ENCODE data around the gene ZACN.
"Not testable (repeated sequence)": the region's sequence is repeated elsewhere in the genome, so short reads cannot be mapped to it uniquely, and the experiment has no call there.

ZACN gene

GRCh38 chr17:76054112-76054476 lies 24.9 kb upstream of the ZACN start:
- DNase-seq (ENCODE audit: low read depth in 2 of 2): no peak

GRCh38 chr17:76056882-76057281 lies 22.1 kb upstream of the ZACN start:
- no peak for DNase-seq (ENCODE audit: low read depth in 2 of 2)

DNA sequence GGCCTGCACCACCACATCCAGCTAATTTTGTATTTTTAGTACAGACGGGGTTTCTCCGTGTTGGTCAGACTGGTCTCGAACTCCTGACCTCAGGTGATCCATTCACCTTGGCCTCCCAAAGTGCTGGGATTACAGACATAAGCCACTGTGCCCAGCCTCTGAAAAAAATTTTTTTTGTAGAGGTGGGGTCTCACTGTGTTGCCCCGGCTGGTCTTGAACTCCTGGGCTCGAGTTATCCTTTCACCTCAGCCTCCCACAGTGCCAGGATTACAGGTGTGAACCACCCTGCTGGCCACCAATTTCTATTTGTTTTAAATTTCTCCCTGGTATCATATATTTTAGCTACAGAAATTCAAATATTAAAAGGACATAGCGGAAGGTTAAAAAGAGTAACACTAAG lies 20.7 kb upstream of the ZACN start:
- not testable (repeated sequence) for DNase-seq (ENCODE audit: low read depth in 2 of 2)

GRCh38 chr17:76063875-76064546 lies 15.0 kb upstream of the ZACN start:
- DNase-seq (ENCODE audit: low read depth in 2 of 2): peak in 1 of 2 donors; percentile 59

DNA sequence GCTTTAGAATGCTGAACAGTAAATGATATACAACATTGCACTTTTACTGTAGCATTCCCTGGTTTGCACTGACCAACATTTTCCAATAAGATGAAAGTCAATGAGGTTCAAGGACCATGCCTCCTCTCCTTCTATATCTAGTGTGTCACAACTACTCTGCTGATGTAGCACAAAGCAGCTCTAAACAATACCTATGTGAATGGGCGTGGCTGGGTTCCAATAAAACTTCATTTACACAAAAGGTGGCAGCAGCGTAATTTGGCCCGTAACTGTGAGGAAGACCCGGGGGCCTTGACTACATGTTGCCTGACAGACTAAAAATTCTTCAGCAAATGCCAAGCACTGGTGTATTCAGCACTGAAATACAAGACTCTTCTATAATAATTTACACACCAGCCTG lies 13.2 kb upstream of the ZACN start:
- no peak for DNase-seq (ENCODE audit: low read depth in 2 of 2)

- no peak for DNase-seq (ENCODE audit: low read depth in 2 of 2)
Measured at GRCh38 chr17:76071531-76072147, 7.3 kb upstream of the ZACN start.

- peak; percentile 70 to 81 for DNase-seq (ENCODE audit: low read depth in 2 of 2)
Measured at GRCh38 chr17:76072148-76072858, 6.7 kb upstream of the ZACN start, which contains the start of gene SRP68. TSS of gene SRP68 (minus strand) at chr17:76072517. CDS start at chr17:76072491, 26 bp downstream.

- DNase-seq (ENCODE audit: low read depth in 2 of 2): no peak
Measured at GRCh38 chr17:76074390-76075363, 4.3 kb upstream of the ZACN start, which contains the start of gene GALR2. TSS of gene GALR2 (plus strand) at chr17:76074781. CDS start at chr17:76074884, 103 bp downstream.

DNA sequence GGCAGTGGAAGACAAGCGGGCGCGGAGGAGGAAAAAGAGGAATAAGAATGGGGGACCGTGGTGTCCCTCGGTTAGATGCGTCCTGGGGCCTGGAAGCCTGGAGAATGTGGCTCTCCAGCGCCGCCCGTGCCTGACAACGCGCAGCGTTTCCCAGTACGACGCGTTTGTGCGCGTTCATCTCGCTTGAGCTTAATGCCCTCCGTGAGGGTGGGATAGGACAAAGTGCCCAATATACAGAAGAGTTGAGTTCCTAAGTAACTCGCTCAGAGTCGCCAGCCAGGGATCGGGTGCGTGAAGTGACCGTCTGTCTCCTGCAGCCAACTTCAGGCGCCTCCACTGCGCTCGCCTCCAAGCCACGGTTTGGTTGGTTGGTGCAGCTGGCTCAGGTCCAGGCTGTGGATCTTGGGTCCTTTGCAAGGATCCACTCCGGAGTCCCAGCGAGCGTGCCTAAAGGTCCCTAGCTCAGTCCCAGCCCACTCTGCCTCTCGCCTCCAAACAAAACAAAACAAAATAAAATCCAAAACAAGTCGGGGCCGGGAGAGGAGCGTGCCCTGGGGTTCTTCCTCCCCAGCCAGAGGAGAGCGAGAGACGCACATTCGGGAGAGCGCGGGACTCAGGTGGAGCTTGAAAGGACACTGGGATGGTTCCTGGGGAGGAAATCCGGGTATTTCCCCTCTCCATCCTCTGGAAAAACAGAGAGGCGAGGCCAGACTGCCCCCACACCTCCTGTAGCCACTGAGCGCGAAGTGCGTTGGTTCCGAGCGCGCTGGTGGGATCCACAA lies 3.4 kb upstream of the ZACN start:
- DNase-seq (ENCODE audit: low read depth in 2 of 2): no peak

DNA sequence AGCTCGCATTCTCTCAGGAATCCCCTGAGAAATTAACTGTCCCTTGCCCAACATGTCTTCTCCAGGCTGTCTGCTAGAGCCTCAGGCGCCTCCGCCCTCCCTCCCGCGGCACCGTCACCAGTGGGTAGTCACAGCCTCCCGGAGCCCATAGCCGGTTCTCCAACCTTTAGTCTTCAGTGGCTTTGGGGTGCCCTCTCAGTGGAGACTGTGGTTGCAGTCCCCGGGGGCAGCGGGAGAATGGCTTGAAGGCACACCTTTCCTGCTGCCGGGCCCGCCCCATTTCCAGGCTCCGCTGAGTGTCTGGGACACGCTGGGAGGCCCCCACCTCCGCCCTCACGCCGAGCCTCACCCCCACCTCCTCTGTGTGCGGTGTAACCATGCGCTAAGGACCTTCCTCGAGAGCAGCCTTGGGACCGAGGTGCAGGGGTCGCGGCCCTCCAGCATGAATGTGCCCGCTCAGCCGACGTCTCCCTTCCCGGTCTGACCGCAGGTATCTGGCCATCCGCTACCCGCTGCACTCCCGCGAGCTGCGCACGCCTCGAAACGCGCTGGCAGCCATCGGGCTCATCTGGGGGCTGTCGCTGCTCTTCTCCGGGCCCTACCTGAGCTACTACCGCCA lies 2.7 kb upstream of the ZACN start:
- no peak for DNase-seq (ENCODE audit: low read depth in 2 of 2)

GRCh38 chr17:76076765-76077583 lies 2.0 kb upstream of the ZACN start:
- DNase-seq (ENCODE audit: low read depth in 2 of 2): no peak

GRCh38 chr17:76077584-76078110 lies 1.3 kb upstream of the ZACN start:
- DNase-seq (ENCODE audit: low read depth in 2 of 2): no peak

DNA sequence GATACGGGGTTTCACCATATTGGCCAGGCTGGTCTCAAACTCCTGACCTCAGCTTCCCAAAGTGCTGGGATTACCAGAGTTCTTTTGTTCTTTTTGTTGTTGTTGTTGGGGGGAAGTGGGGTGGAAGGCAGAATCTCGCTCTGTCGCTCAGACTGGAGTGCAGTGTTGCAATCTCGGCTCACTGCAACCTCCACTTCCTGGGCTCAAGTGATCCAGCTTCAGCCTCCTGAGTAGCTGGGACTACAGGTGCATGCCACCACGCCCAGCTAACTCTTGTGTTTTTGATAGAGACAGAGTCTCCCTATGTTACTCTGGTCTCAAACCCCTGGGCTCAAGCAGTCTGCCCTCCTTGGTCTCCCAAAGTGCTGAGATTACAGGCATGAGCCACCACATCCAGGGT lies 612 bp upstream of the ZACN start:
- DNase-seq (ENCODE audit: low read depth in 2 of 2): not testable (repeated sequence)

DNA sequence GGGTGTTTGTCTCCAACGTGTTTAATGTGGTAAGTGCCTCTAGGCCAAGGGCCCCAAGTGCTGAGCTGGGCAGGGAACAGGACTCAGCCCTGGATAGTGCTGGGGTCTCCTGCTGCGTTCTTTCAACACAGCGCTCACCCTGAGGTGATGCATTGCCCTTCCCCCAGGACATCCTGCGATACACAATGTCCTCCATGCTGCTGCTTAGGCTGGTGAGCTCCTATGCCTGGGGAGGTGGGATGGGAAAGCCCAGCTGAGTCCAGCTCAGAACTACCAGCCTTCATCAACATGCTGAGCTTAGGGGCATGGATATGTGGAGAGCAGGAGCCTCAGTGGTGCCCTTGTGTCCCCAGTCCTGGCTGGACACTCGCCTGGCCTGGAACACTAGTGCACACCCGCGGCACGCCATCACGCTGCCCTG lies 563 bp downstream of the ZACN start:
- DNase-seq (ENCODE audit: low read depth in 2 of 2): no peak

GRCh38 chr17:76079956-76080767 lies 1.2 kb downstream of the ZACN start:
- DNase-seq (ENCODE audit: low read depth in 2 of 2): no peak

DNA sequence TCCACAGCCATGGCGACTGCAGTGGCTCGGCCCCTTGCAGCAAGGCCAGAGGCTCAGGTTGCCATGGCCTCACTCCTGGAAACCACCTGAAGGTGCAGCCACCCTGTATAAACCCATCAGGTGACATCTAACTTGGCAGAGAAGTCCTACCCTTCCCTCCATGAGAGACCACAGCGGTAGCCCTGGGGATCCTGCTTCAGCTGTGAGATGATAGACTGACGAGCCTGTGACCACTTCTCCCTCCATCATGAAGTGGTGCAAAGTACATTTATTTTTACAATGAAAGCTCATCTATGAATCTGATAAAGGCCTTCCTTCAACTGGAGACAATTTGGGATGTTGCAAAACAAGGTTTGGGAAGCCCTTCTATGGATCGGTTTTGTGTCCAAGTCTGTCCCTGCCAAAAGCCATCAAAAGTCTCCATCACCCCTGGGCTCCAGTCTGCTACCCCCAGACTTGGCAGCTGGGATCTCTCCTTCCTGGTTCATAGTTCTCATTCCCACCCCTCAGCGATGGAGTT lies 1.8 kb downstream of the ZACN start:
- no peak for DNase-seq (ENCODE audit: low read depth in 2 of 2)

DNA sequence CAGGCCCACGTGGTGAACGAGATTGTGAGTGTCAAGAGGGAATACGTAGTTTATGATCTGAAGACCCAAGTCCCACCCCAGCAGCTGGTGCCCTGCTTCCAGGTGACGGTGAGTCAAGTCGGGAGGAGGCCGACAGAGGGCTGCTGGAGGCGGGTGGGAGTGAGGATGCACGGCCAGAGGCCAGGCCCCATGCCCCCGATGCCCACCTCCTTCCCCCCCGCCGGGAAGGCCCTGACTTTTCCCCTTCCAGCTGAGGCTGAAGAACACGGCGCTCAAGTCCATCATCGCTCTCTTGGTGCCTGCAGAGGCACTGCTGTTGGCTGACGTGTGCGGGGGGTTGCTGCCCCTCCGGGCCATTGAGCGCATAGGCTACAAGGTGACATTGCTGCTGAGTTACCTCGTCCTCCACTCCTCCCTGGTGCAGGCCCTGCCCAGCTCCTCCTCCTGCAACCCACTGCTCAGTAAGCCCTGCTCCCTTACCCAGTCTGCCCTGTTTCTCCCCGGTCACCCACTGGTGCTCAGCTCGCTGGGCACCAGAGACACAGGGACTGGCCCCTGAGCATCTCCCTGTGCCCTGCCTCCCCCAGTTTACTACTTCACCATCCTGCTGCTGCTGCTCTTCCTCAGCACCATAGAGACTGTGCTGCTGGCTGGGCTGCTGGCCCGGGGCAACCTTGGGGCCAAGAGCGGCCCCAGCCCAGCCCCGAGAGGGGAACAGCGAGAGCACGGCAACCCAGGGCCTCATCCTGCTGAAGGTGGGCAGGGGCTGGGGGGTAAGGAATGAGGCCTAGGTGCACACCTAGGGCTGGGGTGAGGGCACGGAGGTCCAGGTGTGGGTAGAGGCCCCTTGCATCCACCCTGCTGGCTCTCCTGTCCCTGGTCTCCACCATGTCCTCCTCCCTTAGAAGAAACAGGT lies 2.6 kb downstream of the ZACN start:
- DNase-seq (ENCODE audit: low read depth in 2 of 2): no peak
